Breast epithelium (tissue), 3 donors: Measurements from ENCODE around the gene MVB12A.

Experiments
- CTCF ChIP-seq, 3 donors: fragments of 450-650 bp; IDR thresholded peaks; one replicate each; pipeline ENCODE4 v1.5.1; 2016 to 2017; ENCODE audit warnings: antibody characterized with exemption in 3 of 3, mild to moderate bottlenecking in 3 of 3, moderate library complexity in 3 of 3
- POLR2A ChIP-seq: fragments of 450-650 bp; IDR thresholded peaks from one replicate; pipeline ENCODE4 v1.6.1; 2016; ENCODE audit warnings: antibody characterized with exemption, mild to moderate bottlenecking, moderate library complexity

DNA sequence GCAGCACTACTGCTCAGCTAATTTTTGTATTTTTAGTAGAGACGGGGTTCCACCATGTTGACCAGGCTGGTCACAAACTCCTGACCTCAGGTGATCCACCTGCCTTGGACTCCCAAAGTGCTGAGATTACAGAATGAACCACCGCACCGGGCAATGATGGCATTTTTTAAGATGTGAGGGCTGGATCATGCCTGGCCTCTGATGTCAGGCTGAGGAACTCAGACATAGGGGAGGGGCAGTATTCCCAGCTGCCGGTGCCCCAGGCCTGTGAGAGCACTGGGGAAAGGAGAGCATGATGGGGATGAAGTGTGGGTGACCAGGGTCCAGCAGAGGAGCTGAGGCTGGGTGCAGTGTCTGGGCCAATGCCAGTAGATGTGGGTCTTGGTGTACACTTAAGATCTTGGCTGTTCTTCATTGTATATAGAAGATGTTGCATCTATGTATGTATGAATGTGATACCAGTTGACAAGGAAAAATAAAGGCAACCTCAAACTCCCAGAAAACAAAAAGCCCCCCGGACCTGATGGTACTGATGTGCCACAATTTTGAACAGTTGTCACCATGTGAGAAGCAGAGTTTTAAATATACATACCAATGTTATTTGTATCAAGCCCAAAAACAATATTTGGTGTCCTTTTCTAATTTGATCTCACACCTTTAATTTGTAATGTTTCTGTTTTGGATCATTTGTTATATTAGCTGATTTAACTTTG, 39.3 kb upstream of the MVB12A start:
- no peak for TF ChIP-seq CTCF (IDR thresholded peaks at IDR 0.05)
- no peak for TF ChIP-seq POLR2A
